Mesothelial cell of epicardium (in vitro differentiated cells): ENCODE results near the gene NRP1. TPM values are rescaled to one million over a fixed set of nuclear protein-coding genes. Genes with fewer than 3 reads are reported as not detected.

ENCODE experiments used
- DNase-seq, 2 experiments: peaks; one replicate each; pipeline ENCODE4 v3.0.0; 2021; ENCODE audit warnings: low spot score in 2 of 2; ENCODE audit not compliant: unreplicated experiment in 2 of 2
- H3K27ac Mint-ChIP-seq: 2 replicates; pipeline ENCODE4 v1.8.0; 2021; ENCODE audit warnings: mixed read lengths
- H3K27me3 Mint-ChIP-seq: 2 replicates; pipeline ENCODE4 v1.8.0; 2021; ENCODE audit warnings: low read depth, mixed read lengths
- H3K36me3 Mint-ChIP-seq: 2 replicates; pipeline ENCODE4 v1.8.0; 2021; ENCODE audit warnings: mixed read lengths
- H3K4me1 Mint-ChIP-seq: 2 replicates; pipeline ENCODE4 v1.8.0; 2021; ENCODE audit warnings: mixed read lengths
- H3K4me3 Mint-ChIP-seq: 2 replicates; pipeline ENCODE4 v1.8.0; 2021; ENCODE audit warnings: mild to moderate bottlenecking, moderate library complexity, mixed read lengths
- H3K9me3 Mint-ChIP-seq: 2 replicates; pipeline ENCODE4 v1.8.0; 2021; ENCODE audit warnings: mixed read lengths
- total RNA-seq: library from RNA; stranded (reverse); gene quantifications from 3 replicates; pipeline ENCODE4 v1.2.1, GENCODE V29; 2021
- TF ChIP-seq, protein P1 (sequence below): fragments of 200-600 bp; sonication (generic); IDR thresholded peaks from one replicate; pipeline ENCODE4 v1.5.0; 2021; ENCODE audit warnings: antibody characterized with exemption; ENCODE audit not compliant: unreplicated experiment

NRP1 gene
- total RNA-seq, 1 donor from 2014 or later = 47.7 TPM

DNA sequence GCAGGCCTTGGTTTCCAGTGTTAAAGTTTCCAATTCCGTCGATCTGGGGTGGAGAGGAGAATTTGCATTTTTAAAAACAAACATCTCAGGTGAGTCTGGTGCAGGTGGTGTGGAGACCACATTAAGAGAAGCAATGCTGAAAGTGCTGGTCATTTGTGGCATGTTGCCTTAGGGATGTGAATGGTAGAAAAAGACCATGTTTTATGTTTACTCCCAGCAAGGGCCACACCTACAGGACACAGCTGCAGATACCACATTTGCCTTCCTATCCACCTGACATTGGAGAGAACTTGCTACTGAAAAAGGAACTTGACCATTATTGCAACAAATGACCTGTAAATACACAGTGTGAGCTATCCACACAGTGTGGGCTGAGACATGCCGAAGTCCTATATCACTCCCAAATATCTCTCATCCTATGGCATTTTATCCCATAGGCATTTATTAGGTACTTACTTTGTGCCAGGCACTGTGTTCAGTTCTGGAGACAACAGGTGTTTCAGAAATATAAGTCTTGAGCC lies 183.1 kb downstream of the NRP1 start:
- no peaks in the 10 kb centered on the region for H3K27me3 Mint-ChIP-seq
- no peak overlapping the region for H3K4me3 Mint-ChIP-seq
- DNase-seq = no peak
- H3K27ac Mint-ChIP-seq = no peak overlapping the region
- H3K9me3 Mint-ChIP-seq = peaks cover 9% of the 10 kb centered on the region
- TF ChIP-seq, protein P1, sequence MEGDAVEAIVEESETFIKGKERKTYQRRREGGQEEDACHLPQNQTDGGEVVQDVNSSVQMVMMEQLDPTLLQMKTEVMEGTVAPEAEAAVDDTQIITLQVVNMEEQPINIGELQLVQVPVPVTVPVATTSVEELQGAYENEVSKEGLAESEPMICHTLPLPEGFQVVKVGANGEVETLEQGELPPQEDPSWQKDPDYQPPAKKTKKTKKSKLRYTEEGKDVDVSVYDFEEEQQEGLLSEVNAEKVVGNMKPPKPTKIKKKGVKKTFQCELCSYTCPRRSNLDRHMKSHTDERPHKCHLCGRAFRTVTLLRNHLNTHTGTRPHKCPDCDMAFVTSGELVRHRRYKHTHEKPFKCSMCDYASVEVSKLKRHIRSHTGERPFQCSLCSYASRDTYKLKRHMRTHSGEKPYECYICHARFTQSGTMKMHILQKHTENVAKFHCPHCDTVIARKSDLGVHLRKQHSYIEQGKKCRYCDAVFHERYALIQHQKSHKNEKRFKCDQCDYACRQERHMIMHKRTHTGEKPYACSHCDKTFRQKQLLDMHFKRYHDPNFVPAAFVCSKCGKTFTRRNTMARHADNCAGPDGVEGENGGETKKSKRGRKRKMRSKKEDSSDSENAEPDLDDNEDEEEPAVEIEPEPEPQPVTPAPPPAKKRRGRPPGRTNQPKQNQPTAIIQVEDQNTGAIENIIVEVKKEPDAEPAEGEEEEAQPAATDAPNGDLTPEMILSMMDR = no peak
- H3K4me1 Mint-ChIP-seq = no peaks in the 10 kb centered on the region
- H3K36me3 Mint-ChIP-seq = no peaks in the 10 kb centered on the region

DNA sequence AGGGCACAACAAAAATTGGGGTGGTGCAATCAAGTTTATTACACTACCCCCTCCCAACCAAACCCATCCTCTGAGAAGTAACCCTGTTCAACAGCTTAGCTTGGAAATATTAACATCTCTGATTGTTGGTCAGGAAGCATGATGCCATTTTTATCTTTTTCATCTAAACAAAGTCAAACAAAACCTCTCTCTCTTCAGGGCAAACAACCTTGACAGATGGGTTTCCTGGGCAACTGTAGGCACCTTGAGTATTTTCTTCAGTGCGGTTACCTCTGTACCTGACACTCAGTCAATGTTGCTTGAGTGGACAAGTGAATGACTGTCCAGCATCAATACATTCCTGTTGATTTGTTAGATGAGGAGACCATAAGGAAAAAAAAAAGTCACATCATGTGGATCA lies 183.6 kb downstream of the NRP1 start:
- no peaks in the 10 kb centered on the region for H3K36me3 Mint-ChIP-seq
- DNase-seq = no peak
- H3K27me3 Mint-ChIP-seq = no peaks in the 10 kb centered on the region
- no peak overlapping the region for H3K4me3 Mint-ChIP-seq
- TF ChIP-seq, protein P1 = no peak
- peaks cover 9% of the 10 kb centered on the region for H3K9me3 Mint-ChIP-seq
- H3K27ac Mint-ChIP-seq = no peak overlapping the region
- no peaks in the 10 kb centered on the region for H3K4me1 Mint-ChIP-seq

DNA sequence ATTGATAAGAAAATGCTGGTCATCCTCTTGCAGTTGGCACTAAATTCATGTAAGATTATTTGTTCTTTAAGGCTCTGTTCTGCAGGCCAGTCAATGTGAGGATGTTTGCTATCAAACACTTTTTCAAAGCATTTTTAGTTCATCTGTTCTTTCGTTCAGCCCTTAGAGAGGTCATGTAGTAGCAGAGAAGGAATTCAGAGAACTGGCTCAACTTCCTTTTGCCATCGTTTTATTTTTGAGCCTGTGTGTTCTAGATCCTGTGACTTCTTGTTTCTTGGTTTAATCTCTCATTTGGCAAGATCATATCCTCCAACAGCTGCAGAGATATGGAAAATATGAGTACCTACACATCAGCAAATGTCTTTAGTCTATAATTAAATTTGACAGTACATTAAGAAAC lies 184.3 kb downstream of the NRP1 start:
- Mint-ChIP-seq H3K27me3 (no peaks in the 10 kb centered on the region), H3K4me1 (no peaks in the 10 kb centered on the region), H3K9me3 (peaks cover 9% of the 10 kb centered on the region), H3K36me3 (no peaks in the 10 kb centered on the region), H3K4me3 (no peak overlapping the region), H3K27ac (no peak overlapping the region)
- TF ChIP-seq, protein P1 = no peak
- DNase-seq = no peak

DNA sequence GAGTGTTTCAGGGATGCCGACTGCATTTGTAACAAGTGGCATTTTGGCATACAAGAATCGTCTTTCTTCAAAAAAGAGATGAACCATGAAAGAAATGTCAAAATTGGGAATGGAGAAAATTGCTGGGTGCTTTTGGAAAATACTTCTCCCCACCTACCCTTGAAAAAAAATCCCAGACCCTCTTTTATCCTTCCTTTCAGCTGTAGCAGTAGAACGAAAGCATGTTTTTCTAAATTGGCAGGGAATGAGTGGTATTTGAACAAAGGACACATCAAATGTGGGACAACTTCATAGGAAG lies 187.5 kb downstream of the NRP1 start:
- Mint-ChIP-seq H3K27ac (no peak overlapping the region), H3K4me1 (no peaks in the 10 kb centered on the region), H3K27me3 (no peaks in the 10 kb centered on the region), H3K36me3 (no peaks in the 10 kb centered on the region), H3K9me3 (peaks cover 9% of the 10 kb centered on the region), H3K4me3 (no peak overlapping the region)
- TF ChIP-seq, protein P1 = no peak
- no peak for DNase-seq

DNA sequence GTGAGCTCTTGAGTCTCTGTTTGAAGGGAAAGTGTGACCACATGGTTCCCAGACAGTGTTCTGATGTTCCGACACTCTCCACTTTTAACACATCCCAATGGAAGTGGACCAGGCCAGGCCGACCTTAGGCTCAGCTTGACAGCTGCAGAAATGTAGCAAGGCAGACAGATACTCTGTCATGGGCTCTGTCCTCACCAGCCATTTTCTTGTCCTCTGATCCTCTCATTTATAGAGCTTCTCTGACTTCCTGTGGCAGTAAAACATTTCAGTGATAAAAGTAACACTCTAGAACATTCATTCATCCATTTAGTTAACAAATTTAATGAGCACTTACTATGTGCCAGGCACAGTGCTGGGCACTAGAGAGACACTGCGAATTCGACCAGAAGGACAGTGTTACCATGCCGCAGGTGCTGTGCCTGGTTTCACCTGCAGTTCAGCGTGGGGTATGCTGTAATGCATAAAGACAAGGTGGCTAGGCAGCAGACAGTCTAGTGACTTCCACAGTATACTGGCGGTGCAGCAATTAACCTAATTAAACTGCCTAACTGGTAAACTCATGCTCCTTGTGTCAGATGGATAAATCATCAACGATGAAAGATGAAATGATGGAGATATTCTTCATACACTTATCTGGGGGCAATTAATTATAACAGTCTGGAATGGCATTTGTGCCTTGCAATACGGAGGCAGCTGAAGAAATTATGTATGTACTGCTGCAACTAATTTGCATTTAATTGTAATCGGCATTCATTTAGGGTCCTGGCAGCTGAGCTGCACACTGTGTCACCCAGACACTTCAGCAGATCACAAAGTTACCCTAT lies 188.1 kb downstream of the NRP1 start:
- Mint-ChIP-seq H3K9me3 (peaks cover 9% of the 10 kb centered on the region), H3K27ac (no peak overlapping the region), H3K4me1 (no peaks in the 10 kb centered on the region), H3K27me3 (no peaks in the 10 kb centered on the region), H3K36me3 (no peaks in the 10 kb centered on the region), H3K4me3 (no peak overlapping the region)
- TF ChIP-seq, protein P1 = no peak
- DNase-seq = no peak
